C4-2B (cell line): ENCODE results near the gene ATG7.
"Not testable (repeated sequence)": the region's sequence is repeated elsewhere in the genome, so short reads cannot be mapped to it uniquely, and the experiment has no call there.

Experiments used
- H3K27ac ChIP-seq: fragments of 450-650 bp; 2 replicates; pipeline ENCODE4 v1.5.1; 2017
- ZFX ChIP-seq: fragments of 450-650 bp; IDR thresholded peaks from 2 replicates; pipeline ENCODE4 v1.6.1; 2017
- TF ChIP-seq, protein P1 (sequence below): fragments of 450-650 bp; conservative IDR thresholded peaks from 2 replicates; pipeline ENCODE4 v1.5.1; 2017; ENCODE audit warnings: mild to moderate bottlenecking

The ATG7 gene

GRCh38 chr3:11521167-11521566 lies 249.0 kb downstream of the ATG7 start:
- TF ChIP-seq ZFX: no peak
- TF ChIP-seq, protein P1, sequence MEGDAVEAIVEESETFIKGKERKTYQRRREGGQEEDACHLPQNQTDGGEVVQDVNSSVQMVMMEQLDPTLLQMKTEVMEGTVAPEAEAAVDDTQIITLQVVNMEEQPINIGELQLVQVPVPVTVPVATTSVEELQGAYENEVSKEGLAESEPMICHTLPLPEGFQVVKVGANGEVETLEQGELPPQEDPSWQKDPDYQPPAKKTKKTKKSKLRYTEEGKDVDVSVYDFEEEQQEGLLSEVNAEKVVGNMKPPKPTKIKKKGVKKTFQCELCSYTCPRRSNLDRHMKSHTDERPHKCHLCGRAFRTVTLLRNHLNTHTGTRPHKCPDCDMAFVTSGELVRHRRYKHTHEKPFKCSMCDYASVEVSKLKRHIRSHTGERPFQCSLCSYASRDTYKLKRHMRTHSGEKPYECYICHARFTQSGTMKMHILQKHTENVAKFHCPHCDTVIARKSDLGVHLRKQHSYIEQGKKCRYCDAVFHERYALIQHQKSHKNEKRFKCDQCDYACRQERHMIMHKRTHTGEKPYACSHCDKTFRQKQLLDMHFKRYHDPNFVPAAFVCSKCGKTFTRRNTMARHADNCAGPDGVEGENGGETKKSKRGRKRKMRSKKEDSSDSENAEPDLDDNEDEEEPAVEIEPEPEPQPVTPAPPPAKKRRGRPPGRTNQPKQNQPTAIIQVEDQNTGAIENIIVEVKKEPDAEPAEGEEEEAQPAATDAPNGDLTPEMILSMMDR: no peak
- no peak overlapping the region for H3K27ac ChIP-seq

- no peak overlapping the region for H3K27ac ChIP-seq
- TF ChIP-seq ZFX: no peak
- TF ChIP-seq, protein P1: no peak
Observed at GRCh38 chr3:11522398-11522715, 250.2 kb downstream of the ATG7 start.

DNA sequence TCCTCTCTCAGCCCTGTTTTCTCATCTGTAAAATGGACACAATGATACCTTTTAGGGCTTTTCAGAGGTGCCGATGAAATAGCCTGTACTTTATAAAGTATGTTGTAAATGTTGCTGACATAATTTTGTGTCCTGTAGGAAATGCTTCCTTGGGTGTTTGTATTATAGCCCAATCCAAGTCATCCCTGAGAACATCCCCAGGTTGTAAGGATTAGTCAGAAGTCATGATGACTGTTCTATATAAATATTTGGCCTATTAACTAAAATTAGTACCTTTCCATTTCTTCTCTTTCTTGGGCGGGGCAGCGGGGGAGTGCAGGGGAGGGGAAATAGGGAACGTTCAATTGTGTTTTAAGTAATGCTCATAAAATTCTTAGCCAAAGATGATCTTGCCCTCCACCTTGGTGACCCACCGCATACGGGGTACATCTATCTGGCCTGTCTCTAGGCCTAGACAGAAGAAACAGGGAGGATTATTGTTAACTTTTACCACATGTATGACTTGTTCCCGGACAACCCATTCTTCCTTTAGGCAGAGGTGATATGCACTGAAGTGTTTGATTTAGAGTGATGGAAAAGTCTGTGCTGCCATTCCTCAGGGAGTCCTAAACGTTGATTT lies 250.9 kb downstream of the ATG7 start:
- TF ChIP-seq ZFX: no peak
- TF ChIP-seq, protein P1: no peak
- H3K27ac ChIP-seq: no peak overlapping the region

GRCh38 chr3:11523572-11524101 lies 251.4 kb downstream of the ATG7 start:
- no peak for TF ChIP-seq ZFX
- TF ChIP-seq, protein P1: no peak
- H3K27ac ChIP-seq: no peak overlapping the region

DNA sequence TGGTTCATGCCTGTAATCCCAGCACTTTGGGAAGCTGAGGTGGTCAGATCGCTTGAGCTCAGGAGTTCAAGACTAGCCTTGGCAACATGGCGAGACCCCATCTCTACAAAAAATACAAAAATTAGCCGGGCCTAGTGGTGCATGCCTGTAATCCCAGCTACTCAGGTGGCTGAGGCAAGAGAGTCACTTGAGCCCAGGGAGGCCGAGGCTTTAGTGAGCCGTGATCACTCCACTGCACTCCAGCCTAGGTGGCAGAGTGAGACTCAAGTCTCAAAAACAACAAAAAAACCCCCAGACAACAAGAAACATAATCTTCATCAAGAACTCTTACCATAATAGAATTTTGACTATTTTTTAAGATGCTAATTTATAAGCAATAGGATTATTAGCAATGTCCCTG lies 253.9 kb downstream of the ATG7 start:
- H3K27ac ChIP-seq: not testable (repeated sequence)

GRCh38 chr3:11529281-11529680 lies 257.1 kb downstream of the ATG7 start:
- H3K27ac ChIP-seq: no peak overlapping the region
- no peak for TF ChIP-seq ZFX
- TF ChIP-seq, protein P1: no peak

DNA sequence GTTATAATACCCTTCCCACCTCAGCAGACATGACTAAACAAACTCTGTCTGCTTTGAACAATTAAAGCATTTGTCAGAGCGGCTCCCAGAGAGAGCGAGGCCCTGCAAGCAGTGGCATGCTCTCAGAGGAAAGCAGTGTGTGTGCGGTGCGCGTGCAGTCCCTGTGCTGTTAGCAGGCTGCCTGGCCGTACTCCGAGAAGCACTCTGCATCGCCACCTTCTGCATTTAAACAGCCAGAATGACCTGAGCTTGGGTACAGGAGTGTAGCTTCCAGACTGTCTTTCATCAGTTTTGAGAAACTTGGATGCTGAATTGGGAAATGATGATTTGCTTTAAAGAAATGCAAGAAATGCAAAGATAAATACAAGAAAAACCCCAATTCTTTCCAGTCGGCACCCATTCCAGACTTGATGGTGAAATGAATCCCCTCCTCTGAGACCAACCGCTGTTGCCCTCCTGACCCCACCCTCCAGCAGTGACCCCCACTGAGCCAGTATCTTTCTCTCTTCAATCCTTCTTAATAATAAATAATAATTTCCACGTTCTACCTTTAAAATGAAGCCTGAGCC lies 258.0 kb downstream of the ATG7 start:
- no peak for TF ChIP-seq ZFX
- TF ChIP-seq, protein P1: no peak
- no peak overlapping the region for H3K27ac ChIP-seq

DNA sequence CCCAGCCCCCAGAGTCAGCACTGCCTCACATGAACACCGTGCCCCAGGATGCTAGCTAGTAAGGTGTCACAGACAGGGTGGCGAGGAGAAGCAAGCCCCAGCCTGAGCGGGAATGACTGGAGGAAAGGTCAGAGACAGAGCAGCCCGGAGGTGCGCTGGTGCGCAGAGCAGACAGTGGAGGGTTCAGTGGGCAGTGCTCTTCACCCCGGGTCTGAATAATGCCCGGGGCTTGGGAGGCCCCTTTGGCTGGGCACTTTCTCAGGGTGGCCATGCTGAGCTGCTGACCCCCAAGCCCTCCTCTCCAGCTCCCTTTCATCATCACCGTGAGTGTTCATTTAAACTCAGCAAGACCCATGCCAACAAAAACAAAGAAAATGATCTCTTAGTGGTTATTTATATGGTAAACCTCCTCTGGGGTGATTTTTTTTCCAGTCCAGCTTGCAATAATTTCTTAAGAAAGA lies 260.8 kb downstream of the ATG7 start:
- no peak for TF ChIP-seq ZFX
- TF ChIP-seq, protein P1: no peak
- H3K27ac ChIP-seq: no peak overlapping the region
